ENCODE data around the gene DTL. TPM values are rescaled to one million over a fixed set of nuclear protein-coding genes. Genes with fewer than 3 reads are reported as not detected.

Gene DTL
- 1.3 and 8.9 TPM in 2 replicates for total RNA-seq

GRCh38 chr1:212035123-212035834 lies at the start of gene DTL, which contains the start of gene INTS7:
TSS of gene DTL (plus strand) at chr1:212035748. CDS start at chr1:212035891, 143 bp downstream.
TSS of gene INTS7 (minus strand) at chr1:212035557. CDS start at chr1:212035437, 120 bp downstream.

Other genes starting within 250 kb of the DTL start
- gene LPGAT1, start 205.0 kb upstream of the DTL start, total RNA-seq: 41.3 and 46.8 TPM in 2 replicates
- gene INTS7, start 191 bp upstream of the DTL start, total RNA-seq: 18.2 and 19.1 TPM in 2 replicates
- gene PPP2R5A, start 249.7 kb downstream of the DTL start, total RNA-seq: 35.5 and 44.7 TPM in 2 replicates